Amniotic stem cell (primary cell): ENCODE results near the gene TRAPPC12.
"Not testable (repeated sequence)": the region's sequence is repeated elsewhere in the genome, so short reads cannot be mapped to it uniquely, and the experiment has no call there.

Experiments used
- DNase-seq: peaks from one replicate; lab custom pipeline; 2025; lab: John Stamatoyannopoulos, UW

TRAPPC12 gene

DNA sequence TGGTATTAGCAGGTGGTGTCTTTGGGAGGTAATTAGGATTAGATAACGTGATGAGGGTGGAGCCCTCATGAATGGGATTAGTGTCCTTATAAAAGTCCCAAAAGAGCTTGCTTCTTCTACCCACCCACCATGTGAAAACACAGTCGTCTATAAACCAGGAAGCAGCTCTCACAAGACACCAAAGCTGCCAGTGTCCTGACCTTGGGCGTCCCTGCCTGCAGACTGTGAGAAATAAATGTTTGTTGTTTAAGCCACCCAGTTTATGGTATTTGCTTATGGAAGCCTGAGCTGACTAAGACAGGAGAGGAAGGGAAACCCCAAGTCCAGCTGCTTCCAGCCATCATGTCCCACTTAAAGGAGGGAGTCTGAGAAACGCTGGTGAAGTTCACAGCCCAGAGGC, 126.3 kb downstream of the TRAPPC12 start:
- DNase-seq, result no peak

DNA sequence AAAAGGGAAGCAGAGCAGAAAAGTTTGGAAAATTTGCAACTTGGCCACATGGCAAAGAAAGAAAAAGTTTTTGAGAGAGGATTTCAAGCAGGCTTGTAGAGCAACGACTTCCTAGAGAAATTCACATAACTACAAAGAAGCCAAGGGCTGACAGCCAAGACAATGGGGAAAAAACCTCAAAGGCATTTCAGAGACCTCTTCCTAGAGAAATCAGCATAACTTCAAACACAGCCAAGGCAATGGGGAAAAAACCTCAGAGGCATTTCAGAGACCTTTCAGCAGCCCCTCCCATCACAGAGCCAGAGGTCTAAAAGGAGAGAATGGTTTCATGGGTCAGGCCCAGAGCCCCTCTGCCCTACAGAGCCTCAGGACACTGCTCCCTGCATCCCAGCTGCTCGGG, 132.6 kb downstream of the TRAPPC12 start:
- no peak for DNase-seq

- DNase-seq, result no peak
Measured at GRCh38 chr2:3513026-3513810, 133.7 kb downstream of the TRAPPC12 start.

- DNase-seq, result not testable (repeated sequence)
Measured at GRCh38 chr2:3515438-3515837, 135.9 kb downstream of the TRAPPC12 start.

- DNase-seq, result no peak
Measured at GRCh38 chr2:3516831-3517230, 137.3 kb downstream of the TRAPPC12 start.

GRCh38 chr2:3517948-3518495, 138.5 kb downstream of the TRAPPC12 start:
- no peak for DNase-seq

- peak; percentile 90 for DNase-seq
Measured at GRCh38 chr2:3518496-3519254, 139.2 kb downstream of the TRAPPC12 start.

DNA sequence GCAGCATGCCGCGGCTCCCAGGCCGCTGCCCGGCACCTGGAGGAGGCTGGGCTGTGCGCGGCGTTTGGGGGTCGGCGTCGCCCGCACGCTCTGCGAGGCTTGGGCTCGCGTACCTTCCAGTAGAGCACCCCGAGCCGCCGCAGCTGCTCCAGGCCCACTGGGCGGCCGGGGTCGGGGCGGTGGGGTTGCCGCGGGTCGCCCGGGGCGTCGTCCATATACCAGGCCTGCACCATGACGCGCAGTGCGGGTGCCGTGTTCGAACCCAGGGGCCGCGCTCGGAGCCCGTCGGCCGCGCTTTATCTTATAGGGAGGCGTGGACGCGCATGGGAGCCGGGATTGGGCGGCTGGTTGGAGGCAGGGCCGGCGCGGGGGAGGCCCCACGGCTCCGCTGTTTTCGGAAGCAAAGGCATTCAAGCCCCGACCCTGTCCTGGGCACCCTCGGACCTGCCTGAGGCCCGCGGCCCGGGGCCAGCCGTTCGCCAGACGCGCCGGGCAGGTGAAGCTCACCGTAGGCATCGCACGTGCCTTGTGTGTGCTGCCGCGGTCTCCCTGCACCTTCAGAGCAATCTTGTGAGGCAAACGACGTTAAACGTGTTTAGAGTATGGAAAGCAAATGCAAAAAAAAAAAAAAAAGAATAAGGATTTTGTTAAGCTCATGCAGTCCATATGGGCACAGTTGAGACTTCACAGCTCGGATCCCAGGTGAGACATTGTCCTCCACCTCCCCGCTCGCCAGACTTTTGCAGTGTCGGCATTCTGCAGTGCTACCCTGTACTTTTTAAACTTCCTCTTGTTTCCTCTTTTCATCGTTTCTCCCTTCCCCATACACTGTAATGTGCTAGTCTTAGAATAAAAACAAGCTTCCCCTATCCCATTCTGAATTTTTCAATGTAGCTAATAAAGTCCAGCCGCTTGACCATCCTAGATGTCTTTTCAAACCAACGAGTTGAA, 140.0 kb downstream of the TRAPPC12 start, which contains the start of gene ADI1:
TSS of gene ADI1 (minus strand) at position 277 of the 951 bp plus-strand sequence. CDS start at position 233, 44 bp downstream.
- peak; percentile 33 for DNase-seq

DNA sequence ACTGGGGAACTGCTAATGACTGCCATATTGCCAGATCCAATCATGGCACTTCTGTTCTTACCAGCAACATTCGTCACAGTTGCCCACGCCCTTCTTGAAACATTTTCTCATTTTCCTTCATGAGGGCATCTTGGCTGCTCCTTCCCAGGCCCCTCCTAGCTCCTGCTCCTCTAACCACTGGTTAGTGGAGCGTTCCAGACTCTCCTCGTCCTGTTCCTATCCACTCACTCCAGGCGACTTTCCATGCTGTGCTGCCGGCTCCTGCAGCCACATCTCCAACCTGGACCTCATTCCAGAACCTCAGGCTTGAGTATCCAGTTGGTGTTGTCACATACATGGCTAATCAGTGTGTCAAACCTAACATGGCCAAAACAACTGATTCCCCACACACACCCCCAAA, 141.1 kb downstream of the TRAPPC12 start:
- DNase-seq, result no peak

GRCh38 chr2:3522961-3523421, 143.5 kb downstream of the TRAPPC12 start:
- no peak for DNase-seq

DNA sequence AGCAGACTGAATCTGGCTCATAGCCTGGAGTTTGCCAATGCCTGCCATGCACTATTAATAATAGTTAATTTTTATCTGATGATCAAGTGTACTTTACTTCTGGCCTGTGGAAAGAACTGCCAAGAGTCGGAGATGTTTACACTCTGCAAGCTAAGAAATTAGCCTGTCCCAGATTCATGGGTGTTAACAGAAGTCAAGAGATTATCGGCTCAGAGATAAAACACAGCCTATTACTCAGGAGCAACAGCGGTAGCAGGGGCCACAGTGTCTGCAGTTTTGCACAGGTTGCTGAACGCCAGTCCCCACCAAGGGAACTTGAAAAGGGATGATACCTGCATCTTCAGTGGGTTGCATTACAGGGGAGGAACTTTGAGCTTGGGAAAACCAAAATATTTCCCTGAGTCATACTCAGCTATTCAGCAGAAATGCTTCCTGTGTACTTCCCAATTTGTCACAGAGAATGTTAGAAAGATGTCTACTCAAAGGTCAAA, 144.1 kb downstream of the TRAPPC12 start:
- peak; percentile 0 for DNase-seq

- no peak for DNase-seq
Measured at GRCh38 chr2:3526871-3527270, 147.4 kb downstream of the TRAPPC12 start.

- no peak for DNase-seq
Measured at GRCh38 chr2:3527886-3528785, 148.6 kb downstream of the TRAPPC12 start.
